Breast epithelium (tissue), 4 donors: ENCODE measurements around the gene SCN5A. TPM values are rescaled to one million over a fixed set of nuclear protein-coding genes. Genes with fewer than 3 reads are reported as not detected.

Experiments used
- DNase-seq, 2 donors: peaks; one replicate each; pipeline ENCODE4 v3.0.0-alpha.2; 2019; ENCODE audit warnings: low spot score in 2 of 2
- H3K27ac ChIP-seq, 2 donors: fragments of 200-600 bp; sonication (generic) in 1 of 2; one replicate each; pipeline ENCODE4 v1.5.1; 2016 to 2019; ENCODE audit warnings: mild to moderate bottlenecking in 1 of 2
- H3K27me3 ChIP-seq, 2 donors: fragments of 200-600 bp; sonication (generic) in 1 of 2; one replicate each; pipeline versions ENCODE4 v1.5.1 to v1.6.0; 2017 to 2019; ENCODE audit warnings: control low read depth in 1 of 2, mild to moderate bottlenecking in 1 of 2
- H3K36me3 ChIP-seq: fragments of 200-600 bp; one replicate; pipeline ENCODE4 v1.5.1; 2019
- H3K4me1 ChIP-seq, 2 donors: fragments of 200-600 bp; sonication (generic); one replicate each; pipeline ENCODE4 v1.5.1; 2016 to 2019; ENCODE audit warnings: control low read depth in 1 of 2
- H3K4me3 ChIP-seq, 3 donors: fragments of 200-600 bp; sonication (generic); 1 replicate in 2 of 3; 2 replicates in 1 of 3; pipeline ENCODE4 v1.5.1; 2016 to 2019; ENCODE audit warnings: mild to moderate bottlenecking in 3 of 3, moderate library complexity in 2 of 3
- H3K9me3 ChIP-seq, 2 donors: fragments of 200-600 bp; sonication (generic) in 1 of 2; one replicate each; pipeline ENCODE4 v1.5.1; 2016 to 2019; ENCODE audit warnings: control low read depth in 1 of 2
- CTCF ChIP-seq, 3 donors: fragments of 450-650 bp; IDR thresholded peaks; one replicate each; pipeline ENCODE4 v1.5.1; 2016 to 2017; ENCODE audit warnings: antibody characterized with exemption in 3 of 3, mild to moderate bottlenecking in 3 of 3, moderate library complexity in 3 of 3
- POLR2A ChIP-seq: fragments of 450-650 bp; IDR thresholded peaks from one replicate; pipeline ENCODE4 v1.6.1; 2016; ENCODE audit warnings: antibody characterized with exemption, mild to moderate bottlenecking, moderate library complexity
- POLR2AphosphoS5 ChIP-seq, 3 donors: sonication (generic); formaldehyde crosslinking; IDR thresholded peaks; one replicate each; pipeline ENCODE4 v1.6.1; 2017; ENCODE audit warnings: antibody characterized with exemption in 3 of 3
- intact Hi-C: fragments of 100-400 bp; cut with DNase I; formaldehyde crosslinking; loops from one replicate; pipeline ENCODE4 v1.15.1; 2023; ENCODE audit warnings: low total_unique reads
- total RNA-seq, 3 donors: library from RNA; depleted of rRNA; stranded (reverse); fragments of >200 nt; gene quantifications; one replicate each; pipeline ENCODE4 v1.1.0, GENCODE V29; 2016

SCN5A gene
- total RNA-seq, 3 donors from 2014 or later: under 0.01 to 0.33 (median 0.29) TPM

DNA sequence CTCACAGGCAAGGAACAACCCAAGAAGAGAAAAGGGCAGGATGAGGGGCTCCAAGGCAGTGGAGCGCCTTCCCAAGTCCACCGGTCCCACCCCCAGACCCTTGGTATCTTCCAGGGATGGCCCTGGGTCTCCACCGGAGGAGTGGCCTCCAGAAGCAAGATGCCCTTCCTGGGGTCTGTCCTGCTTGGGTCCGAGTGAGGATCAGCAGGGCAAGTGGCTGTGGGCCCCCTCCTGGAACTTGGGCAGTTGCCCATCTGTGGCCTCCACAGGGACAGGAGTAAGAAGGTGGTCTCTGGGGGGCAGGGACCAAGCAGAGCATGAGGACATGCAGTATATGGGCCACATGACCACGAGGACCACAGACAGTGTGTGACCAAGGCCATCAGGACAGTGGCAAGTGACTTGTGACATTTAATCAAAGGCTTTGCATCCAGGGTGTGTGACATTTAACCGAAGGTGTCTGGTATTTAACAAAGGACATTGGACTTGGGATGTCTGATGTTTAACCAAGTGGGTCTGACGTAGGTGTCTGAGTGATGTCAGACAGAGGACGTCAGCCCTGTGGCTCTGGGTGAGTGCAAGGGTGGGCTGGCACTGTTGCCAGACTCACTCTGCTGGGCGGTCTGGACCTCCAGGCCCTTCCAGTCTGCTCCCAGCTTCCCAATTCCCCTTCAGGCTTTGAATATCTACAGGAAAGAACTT lies 34.7 kb downstream of the SCN5A start:
- H3K9me3 ChIP-seq: no peaks in the 10 kb centered on the region
- no peak for DNase-seq

GRCh38 chr3:38614091-38614490 lies 35.4 kb downstream of the SCN5A start:
- Histone ChIP-seq H3K4me1 (no peaks in the 10 kb centered on the region), H3K36me3 (no peaks in the 10 kb centered on the region), H3K27ac (no peak overlapping the region), H3K27me3 (no peaks in the 10 kb centered on the region), H3K9me3 (no peaks in the 10 kb centered on the region), H3K4me3 (no peak overlapping the region)
- intact Hi-C loops: loop anchor here (5.0 kb wide), 1 partner anchor 377 kb away; no protein-coding TSS in a partner anchor
- TF ChIP-seq POLR2A: no peak
- no peak for TF ChIP-seq CTCF (IDR thresholded peaks at IDR 0.05)
- no peak for TF ChIP-seq POLR2AphosphoS5 (IDR thresholded peaks at IDR 0.05)
- no peak for DNase-seq

More for the DNA sequence above, 34.7 kb downstream of the SCN5A start:
- H3K4me3 ChIP-seq: no peak overlapping the region
- H3K4me1 ChIP-seq: no peaks in the 10 kb centered on the region
- H3K36me3 ChIP-seq: no peaks in the 10 kb centered on the region
- H3K27ac ChIP-seq: no peak overlapping the region
- no peak for TF ChIP-seq POLR2A
- no peak for TF ChIP-seq CTCF (IDR thresholded peaks at IDR 0.05)
- TF ChIP-seq POLR2AphosphoS5 (IDR thresholded peaks at IDR 0.05): no peak
- intact Hi-C loops: loop anchor here (5.0 kb wide), 1 partner anchor 378 kb away; no protein-coding TSS in a partner anchor
- no peaks in the 10 kb centered on the region for H3K27me3 ChIP-seq

- H3K27ac ChIP-seq: no peak overlapping the region
- TF ChIP-seq POLR2AphosphoS5 (IDR thresholded peaks at IDR 0.05): no peak
- no peak for TF ChIP-seq POLR2A
- no peak for TF ChIP-seq CTCF (IDR thresholded peaks at IDR 0.05)
- intact Hi-C loops: loop anchor here (5.0 kb wide), 1 partner anchor 376 kb away; no protein-coding TSS in a partner anchor
Measured at GRCh38 chr3:38613426-38613825, 36.1 kb downstream of the SCN5A start.

GRCh38 chr3:38611866-38612265 lies 37.6 kb downstream of the SCN5A start:
- DNase-seq: no peak
- intact Hi-C loops: loop anchor here (5.0 kb wide), 1 partner anchor 375 kb away; no protein-coding TSS in a partner anchor
- no peaks in the 10 kb centered on the region for H3K27me3 ChIP-seq
- TF ChIP-seq POLR2AphosphoS5 (IDR thresholded peaks at IDR 0.05): no peak
- TF ChIP-seq CTCF (IDR thresholded peaks at IDR 0.05): no peak
- TF ChIP-seq POLR2A: no peak
- H3K27ac ChIP-seq: no peak overlapping the region
- no peak overlapping the region for H3K4me3 ChIP-seq
- H3K4me1 ChIP-seq: no peaks in the 10 kb centered on the region
- H3K36me3 ChIP-seq: no peaks in the 10 kb centered on the region
- H3K9me3 ChIP-seq: no peaks in the 10 kb centered on the region

More at GRCh38 chr3:38613426-38613825, 36.1 kb downstream of the SCN5A start:
- no peaks in the 10 kb centered on the region for H3K36me3 ChIP-seq
- no peak for DNase-seq
- H3K4me1 ChIP-seq: no peaks in the 10 kb centered on the region
- H3K27me3 ChIP-seq: no peaks in the 10 kb centered on the region
- H3K9me3 ChIP-seq: no peaks in the 10 kb centered on the region
- no peak overlapping the region for H3K4me3 ChIP-seq

DNA sequence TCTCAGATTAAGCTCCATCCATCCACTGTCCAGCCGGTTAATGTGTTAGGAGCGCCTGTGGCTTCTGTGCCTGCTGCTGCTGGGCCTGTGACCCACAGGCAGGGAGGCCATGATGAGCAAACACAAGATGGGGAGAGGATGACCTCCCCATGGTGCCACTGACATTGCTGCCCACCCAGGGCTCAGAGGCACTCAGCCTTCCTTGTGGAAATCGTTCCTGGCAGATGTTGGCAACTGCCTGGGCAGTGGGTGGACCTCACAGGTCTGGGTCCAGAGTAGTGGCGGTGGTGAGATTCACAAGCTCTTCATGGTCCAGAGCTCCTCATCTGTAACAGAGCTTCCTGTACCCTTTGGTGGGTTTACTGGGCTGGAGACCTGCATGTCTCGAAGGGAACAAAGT lies 38.6 kb downstream of the SCN5A start:
- TF ChIP-seq CTCF (IDR thresholded peaks at IDR 0.05): no peak
- no peak for TF ChIP-seq POLR2A
- no peak for TF ChIP-seq POLR2AphosphoS5 (IDR thresholded peaks at IDR 0.05)
- no peaks in the 10 kb centered on the region for H3K27me3 ChIP-seq
- no peak overlapping the region for H3K27ac ChIP-seq
- intact Hi-C loops: loop anchor here (5.0 kb wide), 1 partner anchor 374 kb away; no protein-coding TSS in a partner anchor
- no peak overlapping the region for H3K4me3 ChIP-seq
- no peaks in the 10 kb centered on the region for H3K36me3 ChIP-seq
- no peaks in the 10 kb centered on the region for H3K9me3 ChIP-seq
- no peaks in the 10 kb centered on the region for H3K4me1 ChIP-seq
- DNase-seq: no peak
